ENCODE measurements around the gene OR6C65. TPM values are rescaled to one million over a fixed set of nuclear protein-coding genes. Genes with fewer than 3 reads are reported as not detected.
"Not testable (repeated sequence)": the region's sequence is repeated elsewhere in the genome, so short reads cannot be mapped to it uniquely, and the experiment has no call there.

Gene OR6C65
- total RNA-seq, 4 donors from 2014 or later = not detected

DNA sequence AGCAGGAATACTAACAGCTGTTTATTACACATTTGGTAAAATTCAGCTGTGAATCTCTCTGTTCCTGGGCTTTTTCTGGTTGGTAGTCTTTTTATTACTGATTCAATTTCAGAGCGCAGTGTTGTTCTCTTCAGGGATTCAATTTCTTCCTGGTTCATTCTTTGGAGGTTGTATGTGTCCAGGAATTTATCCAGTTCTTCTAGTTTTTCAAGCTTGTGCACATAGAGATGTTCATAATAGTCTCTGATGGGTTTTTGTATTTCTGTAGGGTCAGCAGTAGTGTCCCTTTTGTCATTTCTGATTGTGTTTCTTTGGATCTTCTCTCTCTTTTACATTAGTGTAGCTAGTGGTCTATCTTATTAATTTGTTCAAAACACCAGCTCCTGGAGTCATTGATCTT is 16.6 kb downstream of the OR6C65 start:
- DNase-seq (ENCODE audit: low spot score in 2 of 2) = no peak
- Histone ChIP-seq H3K36me3 (no peaks in the 10 kb centered on the region), H3K9me3 (peaks cover 0 to 7% (median 0%) of the 10 kb centered on the region in 4 donors), H3K27me3 (no peaks in the 10 kb centered on the region), H3K27ac (no peak overlapping the region), H3K4me3 (no peak overlapping the region), H3K4me1 (no peaks in the 10 kb centered on the region)
- TF ChIP-seq EP300 (IDR thresholded peaks at IDR 0.05) (no peak), POLR2A (IDR thresholded peaks at IDR 0.05) (no peak)
- TF ChIP-seq, protein P1, sequence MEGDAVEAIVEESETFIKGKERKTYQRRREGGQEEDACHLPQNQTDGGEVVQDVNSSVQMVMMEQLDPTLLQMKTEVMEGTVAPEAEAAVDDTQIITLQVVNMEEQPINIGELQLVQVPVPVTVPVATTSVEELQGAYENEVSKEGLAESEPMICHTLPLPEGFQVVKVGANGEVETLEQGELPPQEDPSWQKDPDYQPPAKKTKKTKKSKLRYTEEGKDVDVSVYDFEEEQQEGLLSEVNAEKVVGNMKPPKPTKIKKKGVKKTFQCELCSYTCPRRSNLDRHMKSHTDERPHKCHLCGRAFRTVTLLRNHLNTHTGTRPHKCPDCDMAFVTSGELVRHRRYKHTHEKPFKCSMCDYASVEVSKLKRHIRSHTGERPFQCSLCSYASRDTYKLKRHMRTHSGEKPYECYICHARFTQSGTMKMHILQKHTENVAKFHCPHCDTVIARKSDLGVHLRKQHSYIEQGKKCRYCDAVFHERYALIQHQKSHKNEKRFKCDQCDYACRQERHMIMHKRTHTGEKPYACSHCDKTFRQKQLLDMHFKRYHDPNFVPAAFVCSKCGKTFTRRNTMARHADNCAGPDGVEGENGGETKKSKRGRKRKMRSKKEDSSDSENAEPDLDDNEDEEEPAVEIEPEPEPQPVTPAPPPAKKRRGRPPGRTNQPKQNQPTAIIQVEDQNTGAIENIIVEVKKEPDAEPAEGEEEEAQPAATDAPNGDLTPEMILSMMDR (IDR thresholded peaks at IDR 0.05) = no peak
- 86 to 96% methylated on average over 1 of the region's 1 CpG for WGBS, 2 donors

DNA sequence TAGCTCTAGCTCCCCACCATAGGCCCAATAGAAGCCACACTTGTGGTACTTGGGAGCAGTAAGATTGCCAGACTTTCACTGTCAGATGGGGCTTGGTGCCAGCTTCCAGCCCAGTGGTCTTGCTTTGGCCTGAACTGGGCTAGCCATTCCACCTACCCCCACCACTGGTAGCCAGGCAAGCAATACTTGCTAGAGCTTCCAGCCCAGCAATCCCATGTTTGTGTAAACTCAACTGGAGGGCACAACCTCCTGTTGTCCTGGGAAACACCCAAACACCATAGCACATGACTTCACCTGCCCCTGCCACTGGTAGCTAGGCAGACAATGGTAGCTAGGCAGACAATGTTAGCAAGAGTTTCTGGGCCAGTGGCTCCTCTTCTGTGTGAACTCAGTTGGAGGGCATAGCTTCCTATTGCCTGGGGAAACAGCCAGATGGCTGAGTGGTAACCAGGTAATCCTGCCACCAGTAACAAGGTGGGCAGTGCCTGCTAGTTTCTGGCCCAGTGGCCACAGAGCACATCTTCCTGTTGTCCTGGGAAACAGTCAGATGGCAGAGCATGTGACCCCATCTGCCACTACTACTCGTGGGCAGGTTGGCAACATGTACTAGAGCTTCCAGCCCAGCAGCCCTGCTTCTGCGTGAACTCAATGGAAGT is 20.1 kb downstream of the OR6C65 start:
- 80 to 94% methylated on average over 2 of the region's 2 CpGs for WGBS, 2 donors
- peaks cover 0 to 7% (median 0%) of the 10 kb centered on the region in 4 donors for H3K9me3 ChIP-seq
- no peaks in the 10 kb centered on the region for H3K4me1 ChIP-seq
- no peak overlapping the region for H3K27ac ChIP-seq
- DNase-seq (ENCODE audit: low spot score in 2 of 2) = no peak
- TF ChIP-seq, protein P1 (IDR thresholded peaks at IDR 0.05) = no peak
- TF ChIP-seq EP300 (IDR thresholded peaks at IDR 0.05) (no peak), POLR2A (IDR thresholded peaks at IDR 0.05) (no peak)
- H3K27me3 ChIP-seq = no peaks in the 10 kb centered on the region
- no peak overlapping the region for H3K4me3 ChIP-seq
- H3K36me3 ChIP-seq = no peaks in the 10 kb centered on the region

DNA sequence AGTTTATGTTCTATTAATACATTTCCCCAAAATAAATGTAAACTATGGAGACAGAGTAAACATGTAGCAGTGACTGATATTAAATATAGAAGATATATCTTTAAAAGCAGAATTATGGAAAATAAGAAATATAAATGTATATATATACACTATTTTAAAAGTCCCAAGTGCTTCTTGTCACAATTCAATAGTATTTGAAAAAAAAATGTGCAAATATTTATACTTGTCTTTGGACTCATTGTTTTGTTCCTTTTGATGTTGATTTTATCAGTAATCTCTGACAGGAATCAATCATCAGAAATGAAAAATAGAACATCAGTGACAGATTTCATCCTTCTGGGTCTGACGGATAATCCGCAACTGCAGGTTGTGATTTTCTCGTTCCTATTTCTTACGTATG is 25.6 kb downstream of the OR6C65 start, which contains the start of gene OR6C76:
Gene OR6C76 (plus strand): TSS at position 301 of the 400 bp plus-strand sequence. CDS start 0 bp downstream, at position 301.
- H3K4me1 ChIP-seq = no peaks in the 10 kb centered on the region
- no peak for DNase-seq (ENCODE audit: low spot score in 2 of 2)
- TF ChIP-seq, protein P1 (IDR thresholded peaks at IDR 0.05) = no peak
- no peak within 1 kb of the TSS for H3K27ac ChIP-seq
- H3K27me3 ChIP-seq = no peaks in the 10 kb centered on the region
- H3K36me3 ChIP-seq = no peaks in the 10 kb centered on the region
- 85 to 90% methylated on average over 4 of the region's 4 CpGs for WGBS, 2 donors
- H3K4me3 ChIP-seq = no peak within 1 kb of the TSS
- H3K9me3 ChIP-seq = no peaks in the 10 kb centered on the region

DNA sequence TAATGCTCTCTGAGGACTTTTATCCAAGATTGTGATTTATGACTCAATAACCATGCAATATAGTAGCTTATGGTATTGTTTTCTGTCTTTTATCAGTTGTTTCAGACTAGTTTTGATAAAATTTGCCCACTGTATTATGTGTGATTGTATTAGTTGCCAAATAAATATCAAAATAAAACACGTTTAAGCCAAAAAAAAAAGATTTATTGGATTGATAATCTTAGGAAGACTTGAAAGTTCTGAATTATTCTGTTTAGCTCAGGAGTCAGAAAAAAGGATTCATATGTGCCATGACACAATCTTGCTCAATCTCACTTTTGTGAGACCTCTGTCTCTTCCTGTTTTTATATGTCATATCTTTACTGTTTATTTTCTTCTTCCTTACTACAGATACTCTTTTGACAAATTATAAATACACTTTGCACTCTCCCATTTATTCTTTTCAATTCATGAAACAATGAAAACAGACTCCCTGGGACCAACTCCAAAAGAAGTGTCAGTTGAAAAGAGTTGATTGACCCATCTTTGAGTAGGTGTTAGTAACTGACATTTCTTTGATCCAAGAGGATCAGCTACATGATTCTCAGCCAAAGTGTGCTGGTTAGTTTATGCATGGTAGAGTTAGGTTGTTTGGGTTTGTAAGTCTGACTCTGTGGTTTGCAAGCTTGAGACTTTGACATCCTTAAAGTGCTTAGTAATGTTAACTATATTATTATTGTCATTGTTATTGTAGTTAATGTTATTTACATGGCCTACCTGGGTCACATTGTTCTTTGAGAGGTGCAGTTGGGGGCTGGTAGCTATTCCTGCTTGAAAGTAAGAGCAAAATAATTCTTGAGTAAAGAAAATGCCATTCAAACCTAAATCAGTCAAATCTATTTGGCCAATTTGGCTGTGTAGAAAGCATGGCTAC is 28.3 kb downstream of the OR6C65 start:
- no peak overlapping the region for H3K27ac ChIP-seq
- 34 to 46% methylated on average over 1 of the region's 1 CpG for WGBS, 2 donors
- no peaks in the 10 kb centered on the region for H3K27me3 ChIP-seq
- no peaks in the 10 kb centered on the region for H3K4me1 ChIP-seq
- H3K4me3 ChIP-seq = no peak overlapping the region
- no peak for TF ChIP-seq EP300 (IDR thresholded peaks at IDR 0.05)
- TF ChIP-seq, protein P1 (IDR thresholded peaks at IDR 0.05) = no peak
- TF ChIP-seq POLR2A (IDR thresholded peaks at IDR 0.05) = no peak
- DNase-seq (ENCODE audit: low spot score in 2 of 2) = no peak
- H3K36me3 ChIP-seq = no peaks in the 10 kb centered on the region
- H3K9me3 ChIP-seq = no peaks in the 10 kb centered on the region

DNA sequence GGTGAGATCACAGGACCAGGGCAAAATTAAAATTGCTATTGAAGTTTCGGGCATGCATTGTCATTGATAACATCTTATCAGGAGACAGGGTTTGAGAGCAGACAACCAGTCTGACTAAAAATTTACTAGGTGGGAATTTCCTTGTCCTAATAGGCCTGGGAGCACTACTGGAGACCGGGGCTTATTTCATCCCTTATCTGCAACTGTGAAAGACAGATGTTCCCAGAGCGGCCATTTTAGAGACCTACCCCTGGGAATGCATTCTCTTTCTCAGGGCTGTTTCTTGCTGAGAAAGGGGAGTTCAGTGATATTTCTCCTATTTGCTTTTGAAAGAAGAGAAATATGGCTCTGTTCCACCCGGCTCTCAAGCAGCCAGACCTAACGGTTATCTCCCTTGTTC is 40.9 kb downstream of the OR6C65 start:
- not testable (repeated sequence) for H3K4me3 ChIP-seq; DNase-seq (ENCODE audit: low spot score in 2 of 2); H3K27me3 ChIP-seq; H3K4me1 ChIP-seq; H3K36me3 ChIP-seq; H3K27ac ChIP-seq; H3K9me3 ChIP-seq
- 76 to 78% methylated on average over 5 of the region's 5 CpGs for WGBS, 2 donors
